Measurements from ENCODE around the gene SEMA7A. TPM values are rescaled to one million over a fixed set of nuclear protein-coding genes. Genes with fewer than 3 reads are reported as not detected.

The SEMA7A gene
- total RNA-seq, 1 experiment from 2014 or later = 74.9 TPM

DNA sequence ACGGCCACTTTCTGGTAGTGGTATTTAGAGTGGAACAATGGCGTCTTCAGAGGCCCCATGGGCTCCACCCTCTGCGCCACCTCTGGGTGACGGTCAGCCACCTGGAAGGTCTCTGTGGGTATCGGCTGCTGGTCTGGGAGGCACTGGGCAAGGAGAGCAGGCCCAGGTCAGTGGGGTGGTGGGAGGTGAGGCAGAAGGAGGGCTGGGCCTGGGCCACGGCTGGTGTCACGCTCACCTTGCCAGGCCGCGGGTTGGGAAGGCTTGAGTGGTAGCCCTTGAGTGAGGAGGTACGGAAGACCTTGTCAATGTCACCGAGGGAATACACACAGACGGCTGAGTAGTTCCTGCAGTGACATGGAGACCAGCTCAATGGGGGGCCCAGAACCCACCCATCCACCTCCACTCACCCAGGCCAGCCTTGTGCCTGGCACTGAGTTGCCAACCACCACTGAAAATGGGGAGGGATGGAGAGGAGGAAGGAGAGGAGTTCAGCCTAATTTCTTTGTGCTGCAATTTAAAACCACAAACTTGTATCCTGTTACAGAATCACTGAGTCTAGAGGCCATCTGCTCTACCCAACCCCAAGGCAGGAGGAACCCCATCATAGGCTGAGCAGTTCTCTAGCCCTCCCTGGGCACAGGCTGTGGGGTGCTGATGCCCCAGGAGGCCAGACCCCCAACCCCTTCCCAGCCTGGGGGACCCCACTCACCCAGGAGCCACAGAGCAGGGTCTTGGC, 19.0 kb downstream of the SEMA7A start:
- peak overlapping the region; percentile 57 for H3K27ac ChIP-seq (ENCODE audit: low read length)
- intact Hi-C loops (cut with micrococcal nuclease) = no loop called here
- POLR2A ChIA-PET (ENCODE audit: unreplicated experiment) = no interaction called here
- CTCF ChIA-PET = no interaction called here
- H3K4me1 ChIP-seq (ENCODE audit: insufficient read depth, low read length) = peaks cover 58% of the 10 kb centered on the region
- H3K4me3 ChIP-seq (ENCODE audit: low read length) = no peak overlapping the region
- H3K4me2 ChIP-seq (ENCODE audit: low read length) = peak overlapping the region; percentile 4; the same call in 1 of the 2 replicates
- ATAC-seq (no peak), DNase-seq (no peak)
- H3K9me2 ChIP-seq (replicated peaks; ENCODE audit: low read length) = no peaks in the 10 kb centered on the region
- H3K9ac ChIP-seq (ENCODE audit: low read length) = no peak overlapping the region
- peaks cover 80% of the 10 kb centered on the region for H3K36me3 ChIP-seq (ENCODE audit: low read depth, low read length)
- no peaks in the 10 kb centered on the region for H3F3A ChIP-seq (ENCODE audit: low read length, unreplicated experiment)
- peaks cover 21% of the 10 kb centered on the region for H4K20me1 ChIP-seq (ENCODE audit: low read length)
- no peaks in the 10 kb centered on the region for H3K9me3 ChIP-seq (ENCODE audit: low read length)
- BruUV-seq (replicated peaks) = no TSS peak
- no peak for TF ChIP-seq CTCF (conservative IDR thresholded peaks at IDR 0.05; ENCODE audit: low read depth, low read length)
- no peak for TF ChIP-seq EZH2 (IDR thresholded peaks at IDR 0.05; ENCODE audit: low read length, unreplicated experiment)
- TF ChIP-seq EZH2phosphoT487 (IDR thresholded peaks at IDR 0.05; ENCODE audit: borderline replicate concordance, low read length) = no peak
- H3K79me2 ChIP-seq (ENCODE audit: low read length) = peaks cover 67% of the 10 kb centered on the region
- H2AFZ ChIP-seq (ENCODE audit: low read length) = no peak overlapping the region
- H3K27me3 ChIP-seq (ENCODE audit: low read length) = no peaks in the 10 kb centered on the region

DNA sequence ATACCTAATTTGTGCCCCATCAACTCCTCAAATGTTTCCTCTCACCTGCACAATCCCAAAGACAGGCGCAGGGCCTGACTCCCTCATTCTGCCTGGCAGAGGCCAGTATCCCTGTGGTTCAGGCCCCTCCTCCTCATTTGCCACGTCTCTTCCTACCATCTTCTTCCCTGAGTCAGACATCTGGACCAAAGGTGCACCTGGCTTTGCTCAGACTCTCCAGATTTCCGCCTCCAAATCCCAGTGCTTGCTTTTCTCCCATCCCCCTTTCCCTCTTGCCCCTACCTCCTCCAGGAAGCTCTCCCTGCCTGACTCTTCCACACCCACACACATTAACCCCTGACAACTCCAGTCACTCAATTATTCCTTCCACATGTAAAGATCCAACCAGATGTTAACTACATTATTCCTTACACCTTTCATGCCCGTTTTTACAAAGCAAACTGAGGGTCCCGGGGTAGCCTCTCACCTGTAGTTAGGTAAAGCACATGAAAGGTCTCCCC, 19.6 kb downstream of the SEMA7A start:
- H3K79me2 ChIP-seq (ENCODE audit: low read length) = peaks cover 61% of the 10 kb centered on the region

More for the DNA sequence above, 19.6 kb downstream of the SEMA7A start:
- TF ChIP-seq EZH2phosphoT487 (IDR thresholded peaks at IDR 0.05; ENCODE audit: borderline replicate concordance, low read length) (no peak), CTCF (conservative IDR thresholded peaks at IDR 0.05; ENCODE audit: low read depth, low read length) (no peak), EZH2 (IDR thresholded peaks at IDR 0.05; ENCODE audit: low read length, unreplicated experiment) (no peak)
- intact Hi-C loops (cut with micrococcal nuclease) = no loop called here
- Histone ChIP-seq H3F3A (ENCODE audit: low read length, unreplicated experiment) (no peaks in the 10 kb centered on the region), H3K9ac (ENCODE audit: low read length) (no peak overlapping the region), H4K20me1 (ENCODE audit: low read length) (peaks cover 15% of the 10 kb centered on the region; the same call in 1 of the 2 replicates), H3K4me2 (ENCODE audit: low read length) (peak overlapping the region; percentile 4; the same call in 1 of the 2 replicates), H3K27ac (ENCODE audit: low read length) (peak overlapping the region; percentile 57), H3K9me3 (ENCODE audit: low read length) (no peaks in the 10 kb centered on the region), H2AFZ (ENCODE audit: low read length) (no peak overlapping the region), H3K9me2 (replicated peaks; ENCODE audit: low read length) (no peaks in the 10 kb centered on the region), H3K36me3 (ENCODE audit: low read depth, low read length) (peaks cover 75% of the 10 kb centered on the region), H3K27me3 (ENCODE audit: low read length) (no peaks in the 10 kb centered on the region), H3K4me3 (ENCODE audit: low read length) (no peak overlapping the region), H3K4me1 (ENCODE audit: insufficient read depth, low read length) (peaks cover 56% of the 10 kb centered on the region)
- ATAC-seq = no peak
- no TSS peak for BruUV-seq (replicated peaks)
- peak; percentile 52 for DNase-seq
- ChIA-PET CTCF (no interaction called here), POLR2A (ENCODE audit: unreplicated experiment) (no interaction called here)
